T-helper 2 cell (primary cell): ENCODE data around the gene ZP3.
"Not testable (repeated sequence)": the region's sequence is repeated elsewhere in the genome, so short reads cannot be mapped to it uniquely, and the experiment has no call there.

Experiments
- DNase-seq, 5 experiments: peaks; one replicate each; pipeline versions ENCODE4 v3.0.0 to v3.0.0-alpha.2; 2012 to 2022
- total RNA-seq, 2 donors: gene quantifications; one replicate each; lab custom pipeline; 2026; lab: John Stamatoyannopoulos, UW

Gene ZP3
- total RNA-seq: 0.31 to 0.67 reads per million in 2 donors

DNA sequence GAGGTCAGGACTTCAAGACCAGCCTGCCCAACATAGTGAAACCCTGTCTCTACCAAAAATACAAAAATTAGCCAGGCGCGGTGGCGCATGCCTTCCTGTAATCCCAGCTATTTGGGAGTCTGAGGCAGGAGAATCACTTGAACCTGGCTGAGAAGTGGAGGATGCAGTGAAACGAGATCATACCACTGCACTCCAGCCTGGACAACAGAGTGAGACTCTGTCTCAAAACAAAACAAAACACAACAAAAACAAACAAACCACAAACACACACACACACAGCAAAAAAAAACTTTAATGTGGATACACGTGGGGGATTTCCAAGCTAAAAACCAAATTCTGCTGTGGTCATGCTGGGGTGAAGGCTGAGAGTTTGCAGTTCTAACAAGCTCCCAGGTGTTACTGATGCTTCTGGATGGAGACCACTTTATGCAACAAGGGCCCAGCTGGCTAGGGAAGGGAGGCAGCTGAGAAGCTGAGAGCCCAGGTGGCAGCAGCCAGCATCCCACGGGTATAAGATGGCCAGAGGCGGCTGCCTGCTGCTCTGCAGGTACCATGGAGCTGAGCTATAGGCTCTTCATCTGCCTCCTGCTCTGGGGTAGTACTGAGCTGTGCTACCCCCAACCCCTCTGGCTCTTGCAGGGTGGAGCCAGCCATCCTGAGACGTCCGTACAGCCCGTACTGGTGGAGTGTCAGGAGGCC, at the start of gene ZP3:
Gene ZP3, plus strand, starts transcription at position 538 of the 699 bp plus-strand sequence. Its CDS starts 15 bp downstream, at position 553.
- peak in 1 of 5 experiments; percentile 83 for DNase-seq

DNA sequence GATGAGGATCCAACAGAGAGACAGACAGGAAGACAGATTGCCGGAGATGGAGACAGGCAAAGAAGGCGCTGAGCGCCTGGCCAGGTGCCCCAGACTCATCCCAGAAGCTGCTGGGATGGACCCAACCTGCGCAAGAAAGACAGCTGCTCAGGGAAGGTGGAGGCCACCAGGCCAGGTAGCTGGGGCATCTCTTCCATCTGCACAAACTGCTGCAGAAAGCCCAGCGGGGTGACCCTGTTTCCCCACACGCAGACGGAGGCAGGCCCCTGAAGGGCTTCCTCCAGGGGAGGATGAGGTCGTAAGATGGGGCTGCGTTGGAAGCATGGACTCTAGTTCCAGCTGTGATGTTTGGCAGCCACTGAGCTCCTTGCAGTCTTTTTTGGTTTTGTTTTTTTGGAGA, 49.5 kb upstream of the ZP3 start:
- no peak for DNase-seq

DNA sequence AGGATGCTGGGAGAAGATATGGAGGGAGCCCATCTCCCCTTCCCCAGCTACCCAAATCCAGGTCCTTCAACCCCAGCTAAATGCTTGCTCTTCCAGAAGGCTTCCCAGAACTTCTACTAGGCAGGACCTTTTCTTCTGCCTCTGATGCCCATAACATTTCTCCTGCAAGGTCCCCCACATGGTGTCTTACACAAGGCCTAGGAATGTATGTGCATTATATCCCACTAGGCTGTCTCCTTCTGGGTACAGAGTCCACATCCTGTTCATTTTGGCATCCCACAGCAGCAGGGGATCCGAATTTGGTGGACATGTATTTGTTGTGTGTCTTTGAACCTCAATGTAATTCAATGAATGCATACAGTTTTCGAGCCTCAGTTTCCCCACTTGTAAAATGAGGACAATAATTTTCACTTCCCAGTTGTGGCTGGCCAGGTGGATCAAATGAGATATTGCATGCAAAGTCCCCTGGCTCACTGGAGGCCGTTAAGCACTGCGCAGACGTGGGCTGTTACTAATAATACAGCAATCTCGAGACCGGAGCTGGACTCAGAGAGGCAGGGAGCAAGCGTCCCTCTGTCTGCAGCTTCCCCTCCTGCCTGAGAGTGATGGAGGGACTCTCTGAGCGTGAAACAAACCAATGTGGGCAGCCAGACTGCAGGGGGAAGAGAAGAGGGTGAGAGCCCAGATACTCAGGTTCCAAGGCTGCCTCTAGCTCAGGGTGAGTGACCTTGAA, 47.4 kb upstream of the ZP3 start:
- no peak for DNase-seq

DNA sequence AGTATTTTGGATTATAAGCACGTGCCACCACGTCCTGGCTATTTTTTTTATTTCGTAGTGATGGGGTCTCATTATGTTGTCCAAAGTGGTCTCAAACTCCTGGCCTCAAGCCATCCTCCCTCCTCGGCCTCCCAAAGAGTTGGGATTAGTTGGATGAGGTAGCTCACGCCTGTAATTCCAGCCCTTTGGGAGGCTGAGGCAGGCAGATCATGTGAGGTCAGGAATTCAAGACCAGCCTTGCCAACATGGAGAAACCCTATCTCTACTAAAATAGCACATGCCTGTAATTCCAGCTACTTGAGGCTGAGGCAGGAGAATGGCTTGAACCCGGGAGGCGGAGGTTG, 44.2 kb upstream of the ZP3 start:
- no peak for DNase-seq

DNA sequence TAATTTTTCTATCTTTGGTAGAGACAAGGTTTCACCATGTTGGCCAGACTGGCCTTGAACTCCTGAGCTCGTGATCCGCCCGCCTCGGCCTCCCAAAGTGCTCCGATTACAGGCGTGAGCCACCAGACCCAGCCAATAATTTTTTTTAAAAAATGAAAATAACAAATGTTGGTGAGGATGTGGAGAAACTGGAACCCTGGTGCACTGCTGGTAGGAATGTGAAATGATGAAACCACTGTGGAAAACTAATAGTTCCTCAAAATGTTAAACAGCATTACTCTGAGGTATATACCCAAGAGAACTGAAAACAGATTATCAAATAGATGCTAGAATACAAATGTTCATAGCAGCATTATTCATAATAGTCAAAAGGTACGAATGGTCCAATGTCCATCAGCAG, 42.9 kb upstream of the ZP3 start:
- DNase-seq: no peak

DNA sequence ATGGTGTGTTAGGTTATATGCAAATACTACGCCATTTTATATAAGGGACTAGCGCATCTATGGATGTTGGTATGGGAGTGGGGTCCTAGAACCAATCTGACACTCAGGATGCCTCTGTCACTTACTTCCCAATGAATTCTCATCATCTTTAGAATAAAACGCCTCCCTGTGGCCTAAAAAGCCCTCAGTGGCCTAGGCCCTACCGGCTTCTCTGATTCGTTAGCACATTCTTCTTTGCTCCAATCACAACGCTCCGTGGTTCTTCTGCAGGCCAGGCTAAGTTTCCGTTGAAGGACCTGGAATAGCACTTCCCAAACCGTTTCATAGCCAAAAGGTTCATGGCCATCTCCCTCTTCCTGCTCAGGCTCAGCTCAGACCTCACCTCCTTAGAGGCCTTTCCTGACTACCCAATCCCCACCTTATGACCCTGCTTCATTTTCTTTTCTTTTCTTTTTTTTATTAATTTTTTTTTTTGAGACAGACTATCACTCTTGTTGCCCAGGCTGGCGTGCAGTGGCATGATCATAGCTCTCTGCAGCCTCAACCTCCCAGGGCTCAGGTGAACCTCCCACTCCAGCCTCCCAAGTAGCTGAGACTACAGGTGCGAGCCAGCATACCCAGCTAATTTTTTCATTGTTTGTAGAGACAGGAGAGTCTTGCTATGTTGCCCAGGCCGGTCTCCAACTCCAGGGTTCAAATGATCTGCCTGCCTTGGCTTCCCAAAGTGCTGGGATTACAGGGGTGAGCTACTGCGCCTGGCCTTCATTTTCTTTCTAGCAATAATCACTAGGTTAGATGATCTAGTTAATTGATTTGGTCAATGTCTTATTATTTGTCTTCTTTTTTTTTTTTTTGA, 41.4 kb upstream of the ZP3 start:
- DNase-seq: no peak

DNA sequence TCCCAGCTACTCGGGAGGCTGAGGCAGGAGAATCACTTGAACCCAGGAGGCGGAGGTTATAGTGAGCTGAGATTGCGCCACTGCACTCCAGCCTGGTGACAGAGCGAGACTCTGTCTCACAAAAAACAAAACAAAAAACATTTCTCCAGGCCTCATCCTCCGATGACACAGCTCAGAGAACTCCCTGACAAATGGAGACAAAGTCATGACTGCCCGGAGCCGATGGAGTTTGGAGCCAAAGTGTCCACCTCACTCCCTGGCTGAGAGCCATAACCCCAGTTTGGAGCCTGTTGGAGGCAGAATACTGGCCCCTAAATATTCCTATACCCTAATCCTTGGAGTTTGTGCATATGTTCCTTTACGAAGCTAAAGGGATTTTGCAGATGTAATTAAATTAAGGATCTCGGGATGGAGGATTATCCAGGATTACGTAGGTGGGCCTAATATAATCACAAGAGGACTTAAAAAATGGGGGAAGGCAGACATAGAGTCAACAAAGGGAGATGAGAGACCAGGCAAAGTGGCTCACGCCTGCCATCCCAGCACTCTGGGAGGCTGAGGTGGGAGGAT, 38.0 kb upstream of the ZP3 start:
- DNase-seq: no peak

DNA sequence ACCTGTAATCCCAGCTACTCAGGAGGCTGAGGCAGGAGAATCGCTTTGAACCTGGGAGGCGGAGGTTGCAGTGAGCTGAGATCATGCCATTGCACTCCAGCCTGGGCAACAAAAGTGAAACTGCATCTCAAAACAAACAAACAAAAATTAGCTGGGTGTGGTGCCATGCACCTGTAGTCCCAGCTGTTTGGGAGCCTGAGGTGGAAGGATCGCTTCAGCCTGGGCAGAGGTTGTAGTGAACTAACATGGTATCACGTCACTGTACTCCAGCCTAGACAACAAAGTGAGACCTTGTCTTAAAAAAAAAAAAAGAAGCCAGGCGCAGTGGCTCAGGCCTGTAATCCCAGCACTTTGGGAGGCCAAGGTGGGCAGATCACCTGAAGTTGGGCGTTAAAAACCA, 37.0 kb upstream of the ZP3 start:
- DNase-seq: not testable (repeated sequence)

DNA sequence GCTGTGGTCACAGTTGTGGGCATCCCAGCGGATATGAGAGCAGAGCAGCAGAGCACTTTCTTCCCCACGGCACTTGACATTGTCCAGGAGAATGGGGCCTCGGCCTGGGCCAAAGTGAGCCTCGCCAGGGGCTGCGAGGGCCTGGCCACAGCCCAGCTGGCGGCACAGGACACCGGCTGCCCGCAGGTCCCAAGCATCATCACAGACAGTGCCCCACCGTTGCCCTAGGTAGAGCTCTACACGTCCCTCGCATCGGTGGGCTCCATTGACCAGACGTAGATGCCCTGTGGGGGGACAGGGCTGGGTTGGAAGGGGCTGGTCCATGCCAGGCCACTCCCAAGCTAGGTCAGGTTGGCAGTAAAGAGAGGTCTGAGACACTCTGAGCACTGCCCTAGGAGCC, 34.7 kb upstream of the ZP3 start:
- no peak for DNase-seq

DNA sequence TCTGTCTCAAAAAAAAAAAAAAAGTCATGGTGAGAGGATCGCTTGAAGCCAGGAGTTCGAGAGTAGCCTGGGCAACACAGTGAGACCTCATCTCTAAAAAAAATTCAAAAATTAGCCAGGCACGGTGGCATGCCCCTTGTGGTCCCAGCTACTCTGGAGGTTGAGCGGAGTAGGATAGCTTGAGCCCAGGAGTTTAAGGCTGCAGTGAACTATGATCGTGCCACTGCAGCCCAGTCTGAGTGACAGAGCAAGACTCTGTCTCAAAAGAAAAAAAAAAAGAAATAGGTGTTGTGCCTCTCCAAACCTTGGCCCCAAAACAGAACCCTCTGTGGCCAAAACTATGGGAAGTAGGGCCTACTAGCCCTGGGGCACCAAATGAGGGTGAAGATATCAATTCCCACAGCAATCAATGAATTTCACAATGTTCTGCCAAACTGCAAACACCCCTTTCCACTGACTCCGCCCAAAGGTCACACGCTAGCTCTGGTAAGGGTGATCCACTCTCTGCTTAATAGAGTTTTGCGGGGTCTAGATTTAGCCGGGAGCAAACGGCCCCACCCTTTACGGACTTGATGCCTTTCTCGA, 32.1 kb upstream of the ZP3 start:
- no peak for DNase-seq

DNA sequence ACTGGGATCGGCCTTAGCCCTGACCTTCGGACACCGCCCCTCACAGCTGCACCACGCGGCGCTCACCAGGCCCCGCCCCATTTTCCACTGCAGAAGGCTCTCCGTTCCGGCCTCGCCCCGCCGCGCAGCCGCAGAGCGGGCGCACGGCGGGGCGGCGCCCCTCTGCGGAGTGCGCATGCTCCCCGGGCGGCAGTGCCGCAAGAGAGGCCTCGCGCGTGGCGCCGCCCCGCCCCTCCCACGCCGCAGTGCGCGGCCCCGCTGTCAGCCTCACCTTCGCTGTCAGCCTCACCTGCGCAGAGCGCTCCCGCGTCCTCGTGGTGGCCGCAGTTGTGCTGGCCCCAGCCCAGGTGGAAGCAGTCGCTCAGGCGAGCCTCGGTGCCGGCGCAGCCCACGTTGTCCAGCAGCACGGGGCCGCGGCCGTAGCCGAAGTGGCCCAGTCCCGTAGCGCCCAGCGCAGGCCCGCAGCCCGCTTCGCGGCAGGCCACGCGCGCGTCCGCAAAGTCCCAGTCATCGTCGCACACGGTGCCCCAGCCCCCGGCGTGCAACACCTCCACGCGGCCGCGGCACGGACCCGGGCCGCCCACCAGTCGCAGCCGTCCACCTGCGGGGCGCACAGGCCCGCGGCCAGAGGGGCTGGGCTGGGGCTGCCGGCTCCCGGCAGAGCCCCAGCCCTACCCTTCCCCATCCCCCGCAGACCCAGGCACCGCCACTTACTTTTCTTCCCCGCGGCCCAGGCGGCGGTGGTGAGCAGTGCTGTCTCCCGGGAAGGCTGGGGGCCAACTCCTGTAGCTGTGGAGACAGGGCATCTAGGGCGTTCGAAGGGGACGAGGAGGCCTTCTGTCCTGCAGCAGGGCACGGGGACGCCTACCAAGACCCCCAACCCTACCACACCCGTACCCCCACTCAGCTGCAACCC, 31.4 kb upstream of the ZP3 start:
- DNase-seq: peak; percentile 81 to 90 (median 86)

DNA sequence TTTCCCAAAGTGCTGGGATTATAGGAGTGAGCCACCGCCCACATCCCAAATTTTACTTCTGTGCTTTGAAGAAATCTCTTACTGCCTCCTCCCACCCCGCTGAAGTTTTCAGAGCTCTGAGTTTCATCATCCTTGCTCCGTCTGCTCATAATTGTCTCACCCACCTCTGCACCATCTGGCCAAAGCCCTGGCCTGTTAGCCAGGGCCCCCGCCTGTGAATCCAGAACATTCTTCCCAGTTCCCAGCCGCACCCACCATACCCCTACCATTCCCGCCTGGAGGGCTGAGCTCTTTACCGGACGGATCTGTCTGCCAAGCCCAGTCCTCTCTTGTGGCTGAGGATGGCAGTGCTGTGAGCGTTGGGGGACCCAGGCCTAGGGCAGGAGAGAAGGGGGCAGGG, 29.8 kb upstream of the ZP3 start:
- DNase-seq: no peak

DNA sequence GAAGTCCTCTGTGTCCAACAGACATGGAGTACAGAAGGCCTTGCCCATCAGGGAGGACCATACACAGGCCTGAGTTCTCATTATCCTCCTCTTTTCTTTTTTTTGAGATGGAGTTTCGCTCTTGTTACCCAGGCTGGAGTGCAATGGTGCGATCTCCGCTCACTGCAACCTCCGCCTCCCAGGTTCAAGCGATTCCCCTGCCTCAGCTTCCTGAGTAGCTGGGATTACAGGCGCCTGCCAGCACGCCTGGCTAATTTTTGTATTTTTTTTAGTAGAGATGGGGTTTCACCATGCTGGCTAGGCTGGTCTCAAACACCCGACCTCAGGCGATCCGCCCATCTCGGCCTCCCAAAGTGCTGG, 29.2 kb upstream of the ZP3 start:
- not testable (repeated sequence) for DNase-seq

DNA sequence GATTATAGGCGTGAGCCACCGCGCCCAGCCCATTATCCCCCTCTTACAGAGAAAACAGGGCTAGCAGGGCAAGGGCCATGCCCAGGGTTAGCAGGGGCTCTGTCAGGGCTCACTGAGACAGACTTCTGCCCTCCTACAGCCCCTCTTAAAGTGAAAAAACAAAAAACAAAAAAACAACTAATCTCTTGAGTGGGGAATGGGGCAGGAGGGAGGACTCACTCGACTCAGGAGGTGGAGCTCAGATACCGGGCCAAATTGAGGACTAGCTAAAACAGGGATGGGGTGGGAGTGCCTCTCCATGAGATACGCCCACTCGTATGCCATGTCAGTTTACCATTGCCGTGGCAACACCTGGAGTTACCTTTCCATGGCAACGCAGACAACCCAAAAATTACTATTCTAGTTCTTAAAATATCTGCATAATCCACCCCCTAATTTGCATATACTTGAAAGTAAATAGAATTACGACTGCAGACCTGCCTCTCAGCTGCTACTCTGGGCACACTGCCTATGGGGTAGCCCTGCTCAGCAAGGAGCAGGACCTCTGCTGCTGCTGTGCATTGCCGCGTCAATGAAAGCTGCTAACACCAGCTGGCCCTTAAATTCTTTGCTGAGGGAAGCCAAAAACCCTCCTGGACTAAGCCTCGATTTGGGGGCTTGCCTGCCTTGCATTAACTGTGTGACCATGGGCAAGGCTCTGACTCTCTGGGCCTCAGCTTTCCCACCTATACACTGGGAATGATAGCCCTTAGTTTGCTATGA, 28.6 kb upstream of the ZP3 start:
- DNase-seq: no peak

DNA sequence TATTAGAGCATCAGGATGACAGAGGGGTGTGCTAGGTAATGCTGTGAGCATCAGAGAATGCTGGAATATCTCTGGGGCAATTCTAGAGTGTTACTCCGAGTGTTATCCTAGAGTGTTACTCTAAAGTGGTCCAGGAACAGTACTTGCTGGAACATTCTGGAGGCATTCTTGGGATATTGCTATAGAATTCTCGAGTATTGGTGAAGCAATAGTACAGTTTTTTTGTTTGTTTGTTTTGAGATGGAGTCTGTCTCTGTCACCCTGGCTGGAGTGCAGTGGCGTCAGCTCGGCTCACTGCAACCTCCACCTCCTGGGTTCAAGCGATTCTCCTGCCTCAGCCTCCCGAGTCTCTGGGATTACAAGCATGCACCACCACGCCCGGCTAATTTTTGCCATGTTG, 27.9 kb upstream of the ZP3 start:
- no peak for DNase-seq

DNA sequence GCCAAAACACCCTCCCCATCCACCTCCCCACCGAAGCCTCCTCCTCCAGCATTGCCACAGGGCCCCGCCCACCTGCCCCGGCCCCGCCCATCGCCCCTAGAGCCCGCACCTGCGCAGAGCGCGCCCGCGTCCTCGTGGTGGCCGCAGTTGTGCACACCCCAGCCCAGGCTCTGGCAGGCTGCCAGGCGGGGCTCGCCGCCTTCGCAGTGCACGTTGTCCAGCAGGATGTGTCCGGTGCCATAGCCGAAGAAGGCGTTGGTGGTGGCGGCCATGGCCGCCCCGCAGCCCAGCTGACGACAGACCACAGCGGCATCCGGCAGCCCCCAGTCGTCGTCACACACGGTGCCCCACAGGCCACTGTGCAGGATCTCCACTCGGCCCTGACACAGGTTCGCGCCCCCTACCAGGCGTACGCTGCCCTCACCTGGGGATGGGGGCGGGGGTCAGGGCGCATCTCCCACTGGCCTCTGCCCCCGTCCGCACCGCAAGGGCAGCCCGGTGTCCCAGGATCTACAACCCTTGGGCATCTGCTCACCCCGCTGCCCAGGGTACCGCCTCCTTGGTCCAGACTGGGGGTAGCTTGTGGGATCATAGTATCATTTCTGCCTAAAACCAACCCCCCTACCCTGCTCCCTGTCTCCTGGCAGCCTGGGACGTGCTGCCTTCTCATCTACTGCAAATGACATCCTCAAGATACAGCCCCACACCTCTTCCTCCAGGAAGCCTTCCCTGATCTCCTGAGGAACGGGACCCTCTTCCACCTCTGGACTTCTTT, 27.2 kb upstream of the ZP3 start:
- peak; percentile 48 to 85 (median 74) for DNase-seq

DNA sequence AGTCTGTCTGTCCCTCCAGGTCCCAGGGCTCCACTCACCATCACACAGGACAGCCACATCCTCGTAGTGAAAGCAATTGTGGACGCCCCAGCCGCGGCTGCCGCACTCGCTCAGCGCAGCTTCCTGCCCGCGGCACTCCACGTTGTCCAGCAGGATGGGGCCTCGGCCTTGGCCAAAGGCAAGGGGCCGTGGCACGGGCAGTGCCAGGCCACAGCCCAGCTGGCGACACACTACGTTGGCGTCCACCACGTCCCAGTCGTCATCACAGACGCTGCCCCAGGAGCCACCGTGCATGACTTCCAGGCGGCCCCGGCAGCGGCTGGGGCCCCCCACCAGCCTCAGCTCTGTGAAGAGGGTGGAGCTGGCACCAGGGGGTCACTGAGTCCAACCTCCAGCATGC, 24.5 kb upstream of the ZP3 start:
- no peak for DNase-seq

DNA sequence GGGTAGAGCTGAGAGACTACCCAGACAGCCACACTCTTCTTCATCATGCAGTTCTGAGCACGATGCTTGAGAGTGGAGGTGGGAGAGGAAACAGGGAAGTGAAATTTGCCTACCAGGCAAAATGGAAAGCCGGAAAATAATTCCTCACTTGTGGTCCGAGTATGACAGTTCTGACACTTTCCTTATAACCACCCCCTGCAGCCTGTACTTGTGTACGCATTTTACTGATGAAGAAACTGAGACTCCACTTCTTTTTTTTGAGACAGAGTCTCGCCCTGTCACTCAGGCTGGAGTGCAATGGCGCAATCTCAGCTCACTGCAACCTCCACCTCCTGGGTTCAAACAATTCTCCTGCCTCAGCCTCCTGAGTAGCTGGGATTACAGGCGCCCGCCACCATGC, 21.7 kb upstream of the ZP3 start:
- DNase-seq: not testable (repeated sequence)

DNA sequence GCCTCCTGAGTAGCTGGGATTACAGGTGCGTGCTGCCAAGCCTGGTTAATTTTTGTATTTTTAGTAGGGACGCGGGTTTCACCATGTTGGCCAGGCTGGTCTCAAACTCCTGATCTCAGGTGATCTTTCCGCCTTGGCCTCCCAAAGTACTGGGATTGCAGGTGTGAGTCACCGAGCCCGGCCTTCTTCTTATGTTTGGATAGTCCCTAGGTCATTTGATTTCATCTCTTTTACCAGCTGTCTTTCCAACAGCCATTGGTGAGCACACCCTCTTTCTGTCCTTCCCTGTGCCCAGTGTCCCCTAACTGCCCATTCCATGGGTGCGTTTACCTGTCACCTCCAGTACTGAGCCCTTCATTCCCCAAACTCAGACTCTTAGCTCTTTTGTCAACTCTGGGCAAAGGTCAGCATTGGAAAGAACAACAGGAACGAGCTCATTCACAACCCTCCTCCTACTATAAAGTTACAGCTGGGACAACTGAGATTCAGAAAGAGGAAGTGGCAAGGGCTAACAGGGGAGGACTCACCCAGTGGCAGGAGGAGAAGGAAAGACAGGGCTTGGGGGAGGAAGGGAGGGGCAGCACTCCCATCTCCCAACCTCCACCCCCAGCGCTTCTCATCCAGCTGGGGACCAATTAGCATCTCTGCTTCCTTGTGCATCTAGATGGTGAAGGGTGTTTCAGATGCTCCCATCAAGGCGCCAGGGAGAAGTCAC, 20.8 kb upstream of the ZP3 start:
- no peak for DNase-seq
